GM12878 (cell line): ENCODE results near the gene STARD5. TPM values are rescaled to one million over a fixed set of nuclear protein-coding genes. Genes with fewer than 3 reads are reported as not detected.

Source experiments
- ATAC-seq: fragments of 200-7000 bp; cut with Tn5 transposase; 3 replicates; pipeline ENCODE4 v1.9.1; 2020; ENCODE audit warnings: mild to moderate bottlenecking, moderate library complexity
- BruUV-seq: library from RNA; stranded (reverse); fragments of 400-500 nt; replicated peaks from 2 replicates; lab custom pipeline; 2021; lab: Mats Ljungman, UMichigan
- CTCF ChIA-PET: fragments of 300-600 bp; sonication (Branson Sonifier 250); formaldehyde crosslinking; extraction: SDS; loops from one replicate; lab custom pipeline; 2021; ENCODE audit warnings: inconsistent platforms; lab: Yijun Ruan, JAX
- POLR2A ChIA-PET: fragments of 350-600 bp; formaldehyde crosslinking; extraction: SDS; loops from one replicate; lab custom pipeline; 2021; ENCODE audit warnings: inconsistent platforms; lab: Charles Lee
- RAD21 ChIA-PET: fragments of 300-600 bp; sonication (Branson Sonifier 250); formaldehyde crosslinking; loops from one replicate; lab custom pipeline; 2023; ENCODE audit warnings: antibody characterized with exemption; ENCODE audit not compliant: unreplicated experiment; lab: Charles Lee
- SMC1A ChIA-PET: fragments of 300-600 bp; sonication (Branson Sonifier 250); formaldehyde crosslinking; loops from one replicate; lab custom pipeline; 2023; ENCODE audit not compliant: unreplicated experiment, uncharacterized antibody; lab: Charles Lee
- DNase-seq: peaks from one replicate; pipeline ENCODE4 v3.0.0-alpha.2; 2011; ENCODE audit warnings: low read depth, low spot score
- FAIRE-seq: peaks from 3 replicates; lab custom pipeline; 2011; peaks lifted over from hg19 to GRCh38; lab: Jason Lieb, UNC
- H2AFZ ChIP-seq: 2 replicates; pipeline ENCODE4 v1.6.0; 2011; ENCODE audit warnings: low read depth, low read length, control low read depth; ENCODE audit not compliant: control insufficient read depth
- H3K27ac ChIP-seq: 2 replicates; pipeline ENCODE4 v1.5.1; 2011; ENCODE audit warnings: control low read depth; ENCODE audit not compliant: control insufficient read depth, insufficient read depth
- H3K27me3 ChIP-seq, 2 experiments: replicated peaks in 1 of 2; 2 replicates each; pipeline versions ENCODE4 v1.6.0 to v1.6.1; 2011; ENCODE audit warnings: low read length in 1 of 2; ENCODE audit not compliant: control insufficient read depth in 2 of 2, insufficient read depth in 2 of 2
- H3K36me3 ChIP-seq, 2 experiments: 2 replicates each; pipeline ENCODE4 v1.5.1; 2011; ENCODE audit warnings: low read length in 1 of 2; ENCODE audit not compliant: control insufficient read depth in 2 of 2, insufficient read depth in 2 of 2
- H3K4me1 ChIP-seq: 2 replicates; pipeline ENCODE4 v1.6.1; 2011; ENCODE audit warnings: mild to moderate bottlenecking, low read length, moderate library complexity, mixed read lengths; ENCODE audit not compliant: control insufficient read depth, insufficient read depth
- H3K4me2 ChIP-seq: 2 replicates; pipeline ENCODE4 v1.6.0; 2011; ENCODE audit warnings: control low read depth; ENCODE audit not compliant: control insufficient read depth, insufficient read depth
- H3K4me3 ChIP-seq: fragments of 200-600 bp; sonication (generic); 2 replicates; pipeline ENCODE4 v1.5.1; 2016
- H3K79me2 ChIP-seq: 2 replicates; pipeline ENCODE4 v1.6.0; 2011; ENCODE audit warnings: low read length; ENCODE audit not compliant: control insufficient read depth, insufficient read depth
- H3K9ac ChIP-seq: 2 replicates; pipeline ENCODE4 v1.8.0; 2011; ENCODE audit warnings: low read length, control low read depth, mixed read lengths; ENCODE audit not compliant: control insufficient read depth, insufficient read depth
- H3K9me3 ChIP-seq: replicated peaks from 3 replicates; pipeline ENCODE4 v1.5.1; 2011; ENCODE audit warnings: mild to moderate bottlenecking, low read length; ENCODE audit not compliant: control insufficient read depth, insufficient read depth
- H4K20me1 ChIP-seq: 2 replicates; pipeline ENCODE4 v1.6.0; 2011; ENCODE audit not compliant: control insufficient read depth, insufficient read depth
- JUND ChIP-seq: IDR thresholded peaks from 2 replicates; pipeline ENCODE4 v1.6.1; 2012; ENCODE audit warnings: low read depth, mild to moderate bottlenecking, low read length, improper control_type of control experiment, moderate library complexity
- MTA3 ChIP-seq: IDR thresholded peaks from 2 replicates; pipeline ENCODE4 v1.6.1; 2012; ENCODE audit warnings: low read length, inconsistent platforms, borderline replicate concordance
- NR2F1 ChIP-seq: fragments of 450-650 bp; conservative IDR thresholded peaks from 2 replicates; pipeline ENCODE4 v1.6.1; 2017; ENCODE audit warnings: mild to moderate bottlenecking
- PML ChIP-seq: IDR thresholded peaks from 2 replicates; pipeline ENCODE4 v1.6.1; 2012; ENCODE audit warnings: low read length, inconsistent platforms
- POLR2A ChIP-seq: IDR thresholded peaks from 2 replicates; pipeline ENCODE4 v1.6.1; 2011; ENCODE audit warnings: low read depth, mild to moderate bottlenecking, low read length
- POLR2AphosphoS2 ChIP-seq: IDR thresholded peaks from 2 replicates; pipeline ENCODE4 v1.6.1; 2011; ENCODE audit warnings: low read depth, mild to moderate bottlenecking, low read length, improper control_type of control experiment, moderate library complexity
- POLR2AphosphoS5 ChIP-seq: IDR thresholded peaks from 2 replicates; pipeline ENCODE4 v1.6.1; 2011; ENCODE audit warnings: mild to moderate bottlenecking, low read length, inconsistent platforms
- RUNX3 ChIP-seq: IDR thresholded peaks from 2 replicates; pipeline ENCODE4 v1.6.1; 2012; ENCODE audit warnings: low read length, inconsistent platforms
- SMAD5 ChIP-seq: IDR thresholded peaks from 2 replicates; pipeline ENCODE4 v1.6.1; 2016; ENCODE audit warnings: antibody characterized with exemption, low read depth
- TCF7 ChIP-seq: IDR thresholded peaks from 2 replicates; pipeline ENCODE4 v1.6.1; 2014; ENCODE audit warnings: antibody characterized with exemption, borderline replicate concordance
- WGBS: methylation state at CpG from one replicate; pipeline ENCODE4 v1.1.6; 2016; ENCODE audit warnings: low lambda C conversion rate; ENCODE audit not compliant: insufficient replicate concordance, insufficient coverage; ENCODE audit errors: missing lambda C conversion rate; 5-methylcytosine and 5-hydroxymethylcytosine counted together
- in situ Hi-C: fragments of 300-500 bp; cut with MboI; formaldehyde crosslinking; loops from 9 replicates; pipeline ENCODE4 v1.14.3; 2018; ENCODE audit warnings: mixed read lengths
- intact Hi-C: fragments of 100-400 bp; cut with micrococcal nuclease; formaldehyde crosslinking; loops from one replicate; pipeline ENCODE4 v1.14.2; 2022; ENCODE audit not compliant: unreplicated experiment
- polyA plus RNA-seq, 11 experiments: library from polyadenylated mRNA; depleted of rRNA in 4 of 11; unstranded in 6 of 11; stranded (reverse) in 5 of 11; fragments of >200 nt; fragmentation: Nextera tagmentation in 4 of 11; fragmentation: Illumina TruSeq in 1 of 11; extraction: Ambion mirVana in 4 of 11; extraction: Trizol in 1 of 11; gene quantifications; 1 replicate in 1 of 11; 2 replicates in 10 of 11; pipeline versions ENCODE4 v1.2.1 to v1.2.3, GENCODE V29; 2011 to 2016; ENCODE audit warnings: inconsistent platforms in 2 of 11, missing spikeins in 2 of 11, low read depth in 1 of 11
- total RNA-seq, 4 experiments: library from RNA; depleted of rRNA in 3 of 4; stranded (reverse); fragments of >200 nt in 3 of 4; fragmentation: Illumina TruSeq in 1 of 4; extraction: Trizol in 1 of 4; gene quantifications; 2 replicates each; pipeline versions ENCODE4 v1.2.1 to v1.2.3, GENCODE V29; 2013 to 2021
- TF ChIP-seq, protein P1 (sequence below): fragments of 450-650 bp; IDR thresholded peaks from 2 replicates; pipeline ENCODE4 v1.6.1; 2017; ENCODE audit warnings: antibody characterized with exemption, mild to moderate bottlenecking, moderate library complexity

The STARD5 gene
- total and polyA plus RNA-seq, 10 of the 15 experiments (the other 5 are each of a cell fraction or from before 2014, with no cell fraction given): 2.3 to 9.4 (median 4.7) TPM

DNA sequence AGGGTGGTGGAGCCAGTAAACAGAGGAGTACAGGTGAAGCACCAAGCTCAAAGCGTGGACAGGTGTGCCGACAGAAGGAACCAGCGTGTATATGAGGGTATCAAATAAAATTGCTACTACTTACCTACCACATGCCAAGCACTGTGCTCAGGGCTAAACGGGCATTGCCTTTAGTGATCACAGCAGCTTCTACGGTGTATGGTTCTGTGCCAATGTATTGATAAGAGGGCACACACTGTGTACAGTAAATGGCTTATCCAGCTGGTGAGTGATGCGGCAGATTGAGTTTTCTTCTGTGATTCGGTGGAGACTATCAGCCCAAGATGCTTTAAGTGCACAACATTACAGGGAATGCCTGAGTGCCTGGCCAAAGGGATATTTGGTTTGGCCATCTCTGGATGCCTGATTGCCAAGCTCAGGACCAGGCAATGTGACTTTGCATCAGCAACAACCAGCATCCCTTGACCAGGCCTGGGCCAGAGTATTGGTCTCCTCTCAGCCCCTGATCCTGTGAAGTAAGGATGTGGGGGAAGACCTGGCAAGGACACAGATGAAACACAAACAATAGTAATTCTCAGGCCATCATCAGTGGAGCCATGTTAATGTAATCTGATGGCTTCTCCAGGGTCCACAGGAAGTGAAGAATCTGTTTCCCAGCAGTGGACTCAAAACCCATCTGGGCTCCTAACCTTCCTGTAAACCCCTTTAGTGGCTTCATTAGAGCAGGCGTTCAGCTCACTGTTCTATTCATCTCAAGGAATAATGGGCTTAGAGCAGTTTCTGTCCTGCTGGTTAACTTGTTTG is 14.1 kb downstream of the STARD5 start:
- 97% methylated on average over 8 of the region's 8 CpGs for WGBS
- no peak overlapping the region for H3K27ac ChIP-seq
- POLR2A ChIA-PET: interaction anchor here (0.8 to 1.6 kb wide), 5 partner anchors 8 to 23 kb away, joined by 3 to 5 read pairs (median 5); no protein-coding TSS in a partner anchor

DNA sequence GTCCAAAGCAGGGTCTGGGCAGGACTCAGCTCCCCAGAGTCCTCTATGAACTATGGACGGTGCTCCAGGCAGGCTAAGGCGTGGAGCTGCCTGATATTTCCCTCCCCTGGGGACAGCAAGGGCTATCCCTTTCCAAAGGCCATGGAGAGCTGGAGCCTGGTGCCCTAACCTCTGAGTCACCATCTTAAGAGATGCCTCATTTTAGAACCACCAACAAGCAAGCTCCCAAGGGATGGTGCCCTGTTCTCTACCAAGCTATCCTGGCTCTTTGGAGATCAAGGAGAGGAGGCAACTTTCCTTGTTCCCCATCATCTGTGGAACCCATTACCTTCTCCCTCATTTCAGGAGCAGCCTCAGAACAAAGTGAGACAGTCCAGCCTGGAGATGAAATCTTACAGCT is 15.7 kb downstream of the STARD5 start:
- WGBS: 100% methylated on average over 2 of the region's 2 CpGs
- no peak overlapping the region for H3K4me2 ChIP-seq
- ATAC-seq (no peak), DNase-seq (no peak), FAIRE-seq (no peak)
- RAD21 ChIA-PET: interaction anchor here (1.0 to 1.4 kb wide), 2 partner anchors 12 to 15 kb away, joined by 3 to 10 read pairs; no protein-coding TSS in a partner anchor
- TF ChIP-seq, protein P1, sequence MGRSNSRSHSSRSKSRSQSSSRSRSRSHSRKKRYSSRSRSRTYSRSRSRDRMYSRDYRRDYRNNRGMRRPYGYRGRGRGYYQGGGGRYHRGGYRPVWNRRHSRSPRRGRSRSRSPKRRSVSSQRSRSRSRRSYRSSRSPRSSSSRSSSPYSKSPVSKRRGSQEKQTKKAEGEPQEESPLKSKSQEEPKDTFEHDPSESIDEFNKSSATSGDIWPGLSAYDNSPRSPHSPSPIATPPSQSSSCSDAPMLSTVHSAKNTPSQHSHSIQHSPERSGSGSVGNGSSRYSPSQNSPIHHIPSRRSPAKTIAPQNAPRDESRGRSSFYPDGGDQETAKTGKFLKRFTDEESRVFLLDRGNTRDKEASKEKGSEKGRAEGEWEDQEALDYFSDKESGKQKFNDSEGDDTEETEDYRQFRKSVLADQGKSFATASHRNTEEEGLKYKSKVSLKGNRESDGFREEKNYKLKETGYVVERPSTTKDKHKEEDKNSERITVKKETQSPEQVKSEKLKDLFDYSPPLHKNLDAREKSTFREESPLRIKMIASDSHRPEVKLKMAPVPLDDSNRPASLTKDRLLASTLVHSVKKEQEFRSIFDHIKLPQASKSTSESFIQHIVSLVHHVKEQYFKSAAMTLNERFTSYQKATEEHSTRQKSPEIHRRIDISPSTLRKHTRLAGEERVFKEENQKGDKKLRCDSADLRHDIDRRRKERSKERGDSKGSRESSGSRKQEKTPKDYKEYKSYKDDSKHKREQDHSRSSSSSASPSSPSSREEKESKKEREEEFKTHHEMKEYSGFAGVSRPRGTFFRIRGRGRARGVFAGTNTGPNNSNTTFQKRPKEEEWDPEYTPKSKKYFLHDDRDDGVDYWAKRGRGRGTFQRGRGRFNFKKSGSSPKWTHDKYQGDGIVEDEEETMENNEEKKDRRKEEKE: no peak
- no peak for TF ChIP-seq RUNX3
- no peak for TF ChIP-seq SMAD5
- TF ChIP-seq POLR2A: peak; percentile 55
- H3K9ac ChIP-seq: no peak overlapping the region
- H3K9me3 ChIP-seq: no peaks in the 10 kb centered on the region
- SMC1A ChIA-PET: interaction anchor here (0.8 to 4.0 kb wide), 8 partner anchors 9 to 33 kb away, joined by 3 to 38 read pairs (median 6); partner anchors contain the start of gene STARD5
- no TSS peak for BruUV-seq
- peaks cover 21% of the 10 kb centered on the region for H3K79me2 ChIP-seq
- no peak overlapping the region for H3K4me3 ChIP-seq
- no peaks in the 10 kb centered on the region for H3K27me3 ChIP-seq
- POLR2A ChIA-PET: interaction anchor here (0.9 to 2.1 kb wide), 7 partner anchors 9 to 22 kb away, joined by 3 to 9 read pairs (median 4); partner anchors contain the start of gene STARD5
- no peaks in the 10 kb centered on the region for H4K20me1 ChIP-seq
- intact Hi-C loops: no loop called here
- peaks cover 46% of the 10 kb centered on the region for H3K4me1 ChIP-seq
- in situ Hi-C loops: no loop called here
- CTCF ChIA-PET: interaction anchor here (0.6 to 5.0 kb wide), 7 partner anchors 9 to 41 kb away, joined by 4 to 24 read pairs (median 6); no protein-coding TSS in a partner anchor
- H2AFZ ChIP-seq: no peak overlapping the region
- no peak overlapping the region for H3K27ac ChIP-seq
- peaks cover 37 to 61% of the 10 kb centered on the region in 2 experiments for H3K36me3 ChIP-seq

More for the DNA sequence above, 14.1 kb downstream of the STARD5 start:
- no TSS peak for BruUV-seq
- CTCF ChIA-PET: interaction anchor here (0.9 to 5.0 kb wide), 5 partner anchors 8 to 43 kb away, joined by 3 to 24 read pairs (median 6); no protein-coding TSS in a partner anchor
- FAIRE-seq (no peak), ATAC-seq (no peak), DNase-seq (no peak)
- Histone ChIP-seq H3K27me3 (no peaks in the 10 kb centered on the region), H3K4me2 (no peak overlapping the region), H2AFZ (no peak overlapping the region), H3K9ac (no peak overlapping the region), H3K79me2 (peaks cover 5% of the 10 kb centered on the region), H3K36me3 (peaks cover 30 to 52% of the 10 kb centered on the region in 2 experiments), H4K20me1 (no peaks in the 10 kb centered on the region), H3K4me1 (peaks cover 30% of the 10 kb centered on the region), H3K4me3 (no peak overlapping the region), H3K9me3 (no peaks in the 10 kb centered on the region)
- in situ Hi-C loops (no loop called here), intact Hi-C loops (no loop called here)
- SMC1A ChIA-PET: interaction anchor here (1.0 to 4.0 kb wide), 7 partner anchors 9 to 44 kb away, joined by 3 to 55 read pairs (median 7); no protein-coding TSS in a partner anchor
- 0 out of 2 replicates have a peak, but pooled peaks have one; percentile 8 for TF ChIP-seq JUND
- no peak for TF ChIP-seq NR2F1
- 0 out of 2 replicates have a peak, but pooled peaks have one; percentile 75 for TF ChIP-seq POLR2AphosphoS2
- TF ChIP-seq PML: 0 out of 2 replicates have a peak, but pooled peaks have one; percentile 11
- peak; percentile 64; the same call in 1 of the 2 replicates for TF ChIP-seq POLR2AphosphoS5
- peak; percentile 72 for TF ChIP-seq MTA3
- peak; percentile 65 for TF ChIP-seq POLR2A
- no peak for TF ChIP-seq TCF7
- RAD21 ChIA-PET: interaction anchor here (0.6 to 2.2 kb wide), 5 partner anchors 14 to 35 kb away, joined by 3 to 9 read pairs (median 4); partner anchors contain the start of gene STARD5
